Natural killer cell (primary cell): Measurements from ENCODE around the gene NAP1L1. TPM values are rescaled to one million over a fixed set of nuclear protein-coding genes. Genes with fewer than 3 reads are reported as not detected.
A peak's percentile ranks its signal among the peaks of the same experiment; 100 is the strongest.

Experiments
- ATAC-seq, 3 donors: fragments of 150-1000 bp in 2 of 3; fragments of 200-7000 bp in 1 of 3; cut with Tn5 transposase; 1 replicate in 1 of 3; 2 replicates in 2 of 3; pipeline ENCODE4 v1.10.0; 2021; ENCODE audit warnings: mild to moderate bottlenecking in 2 of 3, moderate library complexity in 2 of 3
- DNase-seq, 2 donors: peaks; one replicate each; pipeline versions ENCODE4 v3.0.0 to v3.0.0-alpha.2; 2013 to 2021; ENCODE audit warnings: mixed read lengths in 1 of 2
- H3K27ac ChIP-seq: one replicate; pipeline ENCODE4 v1.5.1; 2013; ENCODE audit warnings: mild to moderate bottlenecking, low read length
- H3K27me3 ChIP-seq: one replicate; pipeline ENCODE4 v1.6.1; 2013; ENCODE audit warnings: low read length; ENCODE audit not compliant: control insufficient read depth, insufficient read depth
- H3K36me3 ChIP-seq: one replicate; pipeline ENCODE4 v1.6.1; 2013; ENCODE audit warnings: low read length; ENCODE audit not compliant: control insufficient read depth, insufficient read depth
- H3K4me1 ChIP-seq: one replicate; pipeline ENCODE4 v1.6.1; 2013; ENCODE audit warnings: low read length; ENCODE audit not compliant: control insufficient read depth, insufficient read depth
- H3K4me3 ChIP-seq: one replicate; pipeline ENCODE4 v1.5.1; 2013; ENCODE audit warnings: low read length
- H3K9me3 ChIP-seq: one replicate; pipeline ENCODE4 v1.6.1; 2013; ENCODE audit warnings: low read length; ENCODE audit not compliant: control insufficient read depth, insufficient read depth
- H3K27ac Mint-ChIP-seq, 2 donors: one replicate each; pipeline ENCODE4 v1.8.0; 2022; ENCODE audit warnings: mild to moderate bottlenecking in 2 of 2, mixed read lengths in 2 of 2, moderate library complexity in 1 of 2
- H3K27me3 Mint-ChIP-seq, 2 donors: one replicate each; pipeline ENCODE4 v1.8.0; 2022; ENCODE audit warnings: low read depth in 2 of 2, mixed read lengths in 2 of 2
- H3K36me3 Mint-ChIP-seq: one replicate; pipeline ENCODE4 v1.8.0; 2022; ENCODE audit warnings: mixed read lengths
- H3K4me1 Mint-ChIP-seq, 2 donors: one replicate each; pipeline ENCODE4 v1.8.0; 2022; ENCODE audit warnings: mixed read lengths in 2 of 2
- H3K4me3 Mint-ChIP-seq: one replicate; pipeline ENCODE4 v1.8.0; 2022; ENCODE audit warnings: mild to moderate bottlenecking, moderate library complexity, mixed read lengths
- H3K9me3 Mint-ChIP-seq, 2 donors: one replicate each; pipeline ENCODE4 v1.8.0; 2022; ENCODE audit warnings: mixed read lengths in 2 of 2
- WGBS: methylation state at CpG from one replicate; pipeline ENCODE4 v1.1.7; 2013; ENCODE audit warnings: missing lambda C conversion rate; ENCODE audit not compliant: insufficient coverage; 5-methylcytosine and 5-hydroxymethylcytosine counted together
- intact Hi-C: fragments of 100-400 bp; cut with micrococcal nuclease; formaldehyde crosslinking; loops from one replicate; pipeline ENCODE4 v1.14.2; 2022
- total RNA-seq, 4 donors: library from RNA; stranded (reverse); fragments of 120-200 nt in 1 of 4; gene quantifications; one replicate each; pipeline versions ENCODE4 v1.2.3 to v1.2.4, GENCODE V29; 2013 to 2022
- TF ChIP-seq, protein P1 (sequence below): fragments of 200-600 bp; IDR thresholded peaks from one replicate; pipeline ENCODE4 v1.8.0; 2022; ENCODE audit warnings: antibody characterized with exemption

NAP1L1 gene
- total RNA-seq, 3 donors from 2014 or later (not counting 1 experiment from before 2014, with no cell fraction given) = 264 to 431 (median 286) TPM

DNA sequence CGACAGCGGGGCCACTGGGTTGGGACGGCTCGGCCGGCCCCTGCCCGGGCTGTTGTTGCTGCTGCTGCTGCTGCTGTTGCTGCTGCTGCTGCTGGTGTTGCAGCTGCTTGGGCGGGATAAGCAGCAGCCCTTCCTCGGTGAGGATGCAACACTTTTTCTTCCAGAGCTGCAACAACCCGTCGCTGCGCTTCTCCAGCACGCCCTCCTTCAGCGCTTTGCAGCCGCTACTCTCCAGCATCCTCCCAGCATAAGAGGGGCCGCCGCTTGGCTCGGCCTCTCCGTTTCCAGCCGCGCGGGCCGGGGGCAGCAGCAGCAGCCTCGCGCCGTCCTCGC lies 53.4 kb downstream of the NAP1L1 start:
- DNase-seq (no peak), ATAC-seq (no peak)
- Histone ChIP-seq H3K4me3 (peak overlapping the region; percentile 69), H3K27ac (peak overlapping the region; percentile 89), H3K4me1 (peaks cover 25% of the 10 kb centered on the region), H3K27me3 (peaks cover 2% of the 10 kb centered on the region), H3K9me3 (no peaks in the 10 kb centered on the region), H3K36me3 (no peaks in the 10 kb centered on the region)
- no peaks in the 10 kb centered on the region for H3K27me3 Mint-ChIP-seq
- TF ChIP-seq, protein P1, sequence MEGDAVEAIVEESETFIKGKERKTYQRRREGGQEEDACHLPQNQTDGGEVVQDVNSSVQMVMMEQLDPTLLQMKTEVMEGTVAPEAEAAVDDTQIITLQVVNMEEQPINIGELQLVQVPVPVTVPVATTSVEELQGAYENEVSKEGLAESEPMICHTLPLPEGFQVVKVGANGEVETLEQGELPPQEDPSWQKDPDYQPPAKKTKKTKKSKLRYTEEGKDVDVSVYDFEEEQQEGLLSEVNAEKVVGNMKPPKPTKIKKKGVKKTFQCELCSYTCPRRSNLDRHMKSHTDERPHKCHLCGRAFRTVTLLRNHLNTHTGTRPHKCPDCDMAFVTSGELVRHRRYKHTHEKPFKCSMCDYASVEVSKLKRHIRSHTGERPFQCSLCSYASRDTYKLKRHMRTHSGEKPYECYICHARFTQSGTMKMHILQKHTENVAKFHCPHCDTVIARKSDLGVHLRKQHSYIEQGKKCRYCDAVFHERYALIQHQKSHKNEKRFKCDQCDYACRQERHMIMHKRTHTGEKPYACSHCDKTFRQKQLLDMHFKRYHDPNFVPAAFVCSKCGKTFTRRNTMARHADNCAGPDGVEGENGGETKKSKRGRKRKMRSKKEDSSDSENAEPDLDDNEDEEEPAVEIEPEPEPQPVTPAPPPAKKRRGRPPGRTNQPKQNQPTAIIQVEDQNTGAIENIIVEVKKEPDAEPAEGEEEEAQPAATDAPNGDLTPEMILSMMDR = no peak
- H3K27ac Mint-ChIP-seq = peak overlapping the region; percentile 95 to 98
- no peaks in the 10 kb centered on the region for H3K9me3 Mint-ChIP-seq
- intact Hi-C loops = loop anchor here (1.0 to 5.0 kb wide), 8 partner anchors 11 to 550 kb away; partner anchors contain the start of genes GLIPR1, KRR1, NAP1L1 and OSBPL8
- no peaks in the 10 kb centered on the region for H3K36me3 Mint-ChIP-seq
- H3K4me3 Mint-ChIP-seq = peak overlapping the region; percentile 93
- under 1% methylated on average over 26 of the region's 26 CpGs for whole genome bisulfite sequencing
- H3K4me1 Mint-ChIP-seq = peaks cover 35 to 36% of the 10 kb centered on the region in 2 donors

DNA sequence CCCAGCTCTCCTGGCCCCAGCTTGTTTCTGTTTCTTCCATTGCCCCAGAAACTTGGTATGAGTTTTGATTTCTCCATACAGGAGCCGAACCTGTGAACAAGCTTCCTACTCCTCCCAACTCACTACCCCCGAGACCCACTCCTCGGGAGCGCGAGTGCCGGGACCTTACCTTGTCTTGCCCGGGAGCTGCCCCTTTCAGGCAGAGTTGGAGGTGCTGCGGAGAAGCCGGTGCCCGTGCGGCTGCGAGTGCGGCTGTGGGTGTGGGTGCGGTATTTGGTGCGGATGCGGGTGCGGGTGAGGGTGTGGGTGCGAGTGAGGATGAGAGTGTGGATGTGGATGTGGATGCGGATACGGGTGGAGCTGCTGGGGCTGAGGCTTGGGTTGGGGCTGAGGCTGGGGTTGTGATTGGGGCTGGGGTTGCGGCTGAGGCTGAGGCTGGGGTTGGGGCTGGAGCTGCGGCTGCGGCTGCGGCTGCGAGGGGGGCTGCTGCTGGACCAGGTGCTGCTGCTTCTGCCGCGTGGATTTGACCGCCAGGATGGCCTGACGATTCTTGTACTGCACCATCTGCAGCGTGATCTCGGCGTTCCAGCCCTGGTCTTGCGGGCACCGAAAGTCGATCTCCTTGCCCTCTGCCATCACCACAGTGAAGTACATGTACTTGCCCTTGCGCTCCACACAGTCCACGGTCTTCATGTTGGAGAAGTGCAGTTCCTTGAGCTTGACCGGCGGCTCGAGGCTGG lies 54.0 kb downstream of the NAP1L1 start:
- TF ChIP-seq, protein P1 = no peak
- Histone ChIP-seq H3K27ac (peak overlapping the region; percentile 89), H3K36me3 (no peaks in the 10 kb centered on the region), H3K27me3 (peaks cover 2% of the 10 kb centered on the region), H3K4me1 (peaks cover 25% of the 10 kb centered on the region), H3K9me3 (no peaks in the 10 kb centered on the region), H3K4me3 (peak overlapping the region; percentile 69)
- peak; percentile 62 to 67 for DNase-seq
- peak overlapping the region; percentile 93 for H3K4me3 Mint-ChIP-seq
- ATAC-seq = peak in 2 of 3 donors; percentile 5 to 6
- no peaks in the 10 kb centered on the region for H3K27me3 Mint-ChIP-seq
- under 1% methylated on average over 40 of the region's 40 CpGs for WGBS
- intact Hi-C loops = loop anchor here (1.0 to 5.0 kb wide), 9 partner anchors 10 to 550 kb away; partner anchors contain the start of genes GLIPR1, KRR1, NAP1L1 and OSBPL8
- peak overlapping the region; percentile 95 to 98 for H3K27ac Mint-ChIP-seq
- H3K4me1 Mint-ChIP-seq = peaks cover 35 to 36% of the 10 kb centered on the region in 2 donors
- H3K36me3 Mint-ChIP-seq = no peaks in the 10 kb centered on the region
- no peaks in the 10 kb centered on the region for H3K9me3 Mint-ChIP-seq

DNA sequence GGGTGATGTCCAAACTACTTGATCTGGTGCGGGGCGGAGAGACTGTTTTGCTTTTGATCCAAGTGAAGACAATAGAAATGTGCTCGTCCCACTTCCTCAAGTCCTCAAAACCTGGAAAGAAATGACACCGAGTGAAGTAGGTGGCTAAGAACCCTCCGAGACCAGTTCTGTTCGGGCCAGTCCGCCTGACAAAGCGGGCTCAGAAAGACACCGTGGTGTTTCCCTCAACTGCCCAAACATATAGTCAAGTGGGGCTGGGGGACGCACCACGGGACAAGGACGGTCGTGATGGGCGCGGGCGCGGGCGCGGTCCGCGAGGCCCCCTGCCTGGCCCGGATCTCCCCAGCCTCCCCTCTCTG lies 54.5 kb downstream of the NAP1L1 start:
- H3K9me3 ChIP-seq = no peaks in the 10 kb centered on the region
- H3K27me3 ChIP-seq = peaks cover 2% of the 10 kb centered on the region
- DNase-seq (no peak), ATAC-seq (no peak)
- WGBS = 14% methylated on average over 22 of the region's 22 CpGs
- H3K27ac Mint-ChIP-seq = peak overlapping the region; percentile 95 to 98
- H3K36me3 ChIP-seq = no peaks in the 10 kb centered on the region
- intact Hi-C loops = loop anchor here (1.0 to 5.0 kb wide), 5 partner anchors 96 to 549 kb away; partner anchors contain the start of genes GLIPR1, KRR1 and OSBPL8
- H3K27me3 Mint-ChIP-seq = no peaks in the 10 kb centered on the region
- H3K36me3 Mint-ChIP-seq = no peaks in the 10 kb centered on the region
- H3K27ac ChIP-seq = peak overlapping the region; percentile 4
- peaks cover 25% of the 10 kb centered on the region for H3K4me1 ChIP-seq
- H3K4me3 Mint-ChIP-seq = peak overlapping the region; percentile 93
- no peaks in the 10 kb centered on the region for H3K9me3 Mint-ChIP-seq
- peak overlapping the region; percentile 69 for H3K4me3 ChIP-seq
- peaks cover 35 to 36% of the 10 kb centered on the region in 2 donors for H3K4me1 Mint-ChIP-seq
- TF ChIP-seq, protein P1 = no peak
